ENCODE results near the gene TRMT10A. TPM values are rescaled to one million over a fixed set of nuclear protein-coding genes. Genes with fewer than 3 reads are reported as not detected.

TRMT10A gene
- total and polyA plus RNA-seq, 2 of the 13 experiments (the other 11 are each of a cell fraction or from before 2014, with no cell fraction given), result 3.9 to 12.6 TPM

DNA sequence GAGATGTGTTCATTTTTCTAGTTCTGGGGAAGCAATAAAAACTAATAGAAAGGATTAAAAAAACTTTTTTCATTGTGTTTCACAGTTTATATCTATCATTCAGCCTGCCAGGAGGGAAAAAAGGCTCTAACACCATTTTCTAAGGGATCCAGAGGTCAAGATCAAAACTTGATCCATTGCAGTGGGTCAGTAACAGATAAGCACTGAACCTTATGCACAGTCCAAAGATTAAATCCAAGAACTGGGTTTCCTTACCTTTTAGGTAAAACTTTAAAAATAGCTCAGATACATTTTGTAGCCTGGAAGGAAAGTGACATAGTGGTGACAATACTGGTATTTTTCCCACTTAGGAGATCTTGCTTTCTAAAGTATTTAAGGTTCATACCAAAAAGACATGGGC is 23.5 kb upstream of the TRMT10A start (continued):
- TF ChIP-seq, protein P1, sequence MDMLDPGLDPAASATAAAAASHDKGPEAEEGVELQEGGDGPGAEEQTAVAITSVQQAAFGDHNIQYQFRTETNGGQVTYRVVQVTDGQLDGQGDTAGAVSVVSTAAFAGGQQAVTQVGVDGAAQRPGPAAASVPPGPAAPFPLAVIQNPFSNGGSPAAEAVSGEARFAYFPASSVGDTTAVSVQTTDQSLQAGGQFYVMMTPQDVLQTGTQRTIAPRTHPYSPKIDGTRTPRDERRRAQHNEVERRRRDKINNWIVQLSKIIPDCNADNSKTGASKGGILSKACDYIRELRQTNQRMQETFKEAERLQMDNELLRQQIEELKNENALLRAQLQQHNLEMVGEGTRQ (IDR thresholded peaks at IDR 0.05; ENCODE audit: low read depth, low read length), result no peak
- TF ChIP-seq, protein P1 (CRISPR knock-in tag; IDR thresholded peaks at IDR 0.05; ENCODE audit: borderline replicate concordance), result no peak
- TF ChIP-seq SRSF4 (IDR thresholded peaks at IDR 0.05; ENCODE audit: low read depth, low read length, poor library complexity, severe bottlenecking) (no peak), ZNF501 (CRISPR knock-in tag; IDR thresholded peaks at IDR 0.05) (no peak), ZNF678 (CRISPR knock-in tag; IDR thresholded peaks at IDR 0.05) (no peak), ZFP82 (CRISPR knock-in tag; IDR thresholded peaks at IDR 0.05; ENCODE audit: borderline replicate concordance) (no peak)
- TF ChIP-seq, protein P2, sequence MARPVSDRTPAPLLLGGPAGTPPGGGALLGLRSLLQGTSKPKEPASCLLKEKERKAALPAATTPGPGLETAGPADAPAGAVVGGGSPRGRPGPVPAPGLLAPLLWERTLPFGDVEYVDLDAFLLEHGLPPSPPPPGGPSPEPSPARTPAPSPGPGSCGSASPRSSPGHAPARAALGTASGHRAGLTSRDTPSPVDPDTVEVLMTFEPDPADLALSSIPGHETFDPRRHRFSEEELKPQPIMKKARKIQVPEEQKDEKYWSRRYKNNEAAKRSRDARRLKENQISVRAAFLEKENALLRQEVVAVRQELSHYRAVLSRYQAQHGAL (CRISPR knock-in tag; IDR thresholded peaks at IDR 0.05; ENCODE audit: not compliant biosample characterization), result no peak

DNA sequence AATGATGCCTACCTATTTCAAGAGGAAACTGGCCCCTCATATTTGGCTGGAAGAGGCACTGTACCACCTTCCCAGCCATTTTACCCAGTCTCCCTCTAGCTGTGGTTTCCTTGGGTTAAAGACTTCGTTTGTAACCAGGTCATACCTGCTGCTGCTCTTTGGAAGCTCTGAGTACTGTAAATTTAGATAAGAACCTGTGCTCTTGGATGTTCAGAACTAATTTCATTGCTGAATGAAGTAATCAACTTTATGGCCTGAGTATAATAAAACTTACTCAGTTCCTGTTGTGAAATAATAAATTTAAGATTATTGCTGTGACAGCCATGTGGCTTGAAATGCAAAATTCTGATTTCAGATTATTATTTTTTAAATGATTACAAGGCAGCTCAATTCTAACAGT is 23.0 kb upstream of the TRMT10A start:
- Histone ChIP-seq H3K4me1 (ENCODE audit: insufficient read depth, low read length) (no peaks in the 10 kb centered on the region), H3K27me3 (ENCODE audit: control insufficient read depth in 1 of 2, insufficient read depth in 2 of 2, low read length in 2 of 2) (no peaks in the 10 kb centered on the region; a peak in 1 of 5 replicates), H4K20me1 (ENCODE audit: insufficient read depth, low read length) (no peaks in the 10 kb centered on the region), H3K9ac (ENCODE audit: insufficient read depth, low read depth, low read length) (no peak overlapping the region), H3K79me2 (ENCODE audit: insufficient read depth, low read length) (no peaks in the 10 kb centered on the region), H3K4me3 (replicated peaks in 1 of 3; ENCODE audit: insufficient read depth in 1 of 3, low read depth in 2 of 3, low read length in 3 of 3) (no peak overlapping the region), H3K9me3 (ENCODE audit: low read length) (no peaks in the 10 kb centered on the region), H3K4me2 (ENCODE audit: low read depth, low read length) (no peak overlapping the region), H3K36me3 (replicated peaks in 1 of 2; ENCODE audit: control insufficient read depth in 1 of 2, insufficient read depth in 2 of 2, low read length in 2 of 2) (peaks cover 5 to 65% of the 10 kb centered on the region in 2 experiments), H3K27ac (ENCODE audit: extremely low read length, insufficient read depth, low read length) (no peak overlapping the region), H2AFZ (ENCODE audit: low read length) (no peak overlapping the region)
- in situ Hi-C loops (cut with HindIII; ENCODE audit: extremely low pct_ligation_motif_present, low pct_unique_long_range_greater_than_20kb), result no loop called here
- ChIA-PET CTCF (ENCODE audit: low intra/inter-chr PET ratio, low total read pairs) (no interaction called here), POLR2A (no interaction called here)
- intact Hi-C loops (cut with micrococcal nuclease; ENCODE audit: unreplicated experiment), result no loop called here
- 67% methylated on average over 1 of the region's 1 CpG for WGBS (ENCODE audit: low lambda C conversion rate)
- no peak for ATAC-seq
- BruUV-seq (replicated peaks), result no TSS peak
- no peak for FAIRE-seq
- DNase-seq (ENCODE audit: low spot score), result no peak
- TF ChIP-seq, protein P3, sequence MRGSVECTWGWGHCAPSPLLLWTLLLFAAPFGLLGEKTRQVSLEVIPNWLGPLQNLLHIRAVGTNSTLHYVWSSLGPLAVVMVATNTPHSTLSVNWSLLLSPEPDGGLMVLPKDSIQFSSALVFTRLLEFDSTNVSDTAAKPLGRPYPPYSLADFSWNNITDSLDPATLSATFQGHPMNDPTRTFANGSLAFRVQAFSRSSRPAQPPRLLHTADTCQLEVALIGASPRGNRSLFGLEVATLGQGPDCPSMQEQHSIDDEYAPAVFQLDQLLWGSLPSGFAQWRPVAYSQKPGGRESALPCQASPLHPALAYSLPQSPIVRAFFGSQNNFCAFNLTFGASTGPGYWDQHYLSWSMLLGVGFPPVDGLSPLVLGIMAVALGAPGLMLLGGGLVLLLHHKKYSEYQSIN (CRISPR knock-in tag; IDR thresholded peaks at IDR 0.05; ENCODE audit: borderline replicate concordance), result no peak
- TF ChIP-seq, protein P4, sequence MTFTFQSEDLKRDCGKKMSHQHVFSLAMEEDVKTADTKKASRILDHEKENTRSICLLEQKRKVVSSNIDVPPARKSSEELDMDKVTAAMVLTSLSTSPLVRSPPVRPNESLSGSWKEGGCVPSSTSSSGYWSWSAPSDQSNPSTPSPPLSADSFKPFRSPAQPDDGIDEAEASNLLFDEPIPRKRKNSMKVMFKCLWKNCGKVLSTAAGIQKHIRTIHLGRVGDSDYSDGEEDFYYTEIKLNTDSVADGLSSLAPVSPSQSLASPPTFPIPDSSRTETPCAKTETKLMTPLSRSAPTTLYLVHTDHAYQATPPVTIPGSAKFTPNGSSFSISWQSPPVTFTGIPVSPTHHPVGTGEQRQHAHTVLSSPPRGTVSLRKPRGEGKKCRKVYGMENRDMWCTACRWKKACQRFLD (CRISPR knock-in tag; IDR thresholded peaks at IDR 0.05; ENCODE audit: borderline replicate concordance), result no peak
- TF ChIP-seq HIVEP1 (CRISPR knock-in tag; IDR thresholded peaks at IDR 0.05) (no peak), TCF7 (IDR thresholded peaks at IDR 0.05; ENCODE audit: low read depth) (no peak)
- TF ChIP-seq, protein P5, sequence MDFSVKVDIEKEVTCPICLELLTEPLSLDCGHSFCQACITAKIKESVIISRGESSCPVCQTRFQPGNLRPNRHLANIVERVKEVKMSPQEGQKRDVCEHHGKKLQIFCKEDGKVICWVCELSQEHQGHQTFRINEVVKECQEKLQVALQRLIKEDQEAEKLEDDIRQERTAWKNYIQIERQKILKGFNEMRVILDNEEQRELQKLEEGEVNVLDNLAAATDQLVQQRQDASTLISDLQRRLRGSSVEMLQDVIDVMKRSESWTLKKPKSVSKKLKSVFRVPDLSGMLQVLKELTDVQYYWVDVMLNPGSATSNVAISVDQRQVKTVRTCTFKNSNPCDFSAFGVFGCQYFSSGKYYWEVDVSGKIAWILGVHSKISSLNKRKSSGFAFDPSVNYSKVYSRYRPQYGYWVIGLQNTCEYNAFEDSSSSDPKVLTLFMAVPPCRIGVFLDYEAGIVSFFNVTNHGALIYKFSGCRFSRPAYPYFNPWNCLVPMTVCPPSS (IDR thresholded peaks at IDR 0.05), result no peak
- TF ChIP-seq, protein P6, sequence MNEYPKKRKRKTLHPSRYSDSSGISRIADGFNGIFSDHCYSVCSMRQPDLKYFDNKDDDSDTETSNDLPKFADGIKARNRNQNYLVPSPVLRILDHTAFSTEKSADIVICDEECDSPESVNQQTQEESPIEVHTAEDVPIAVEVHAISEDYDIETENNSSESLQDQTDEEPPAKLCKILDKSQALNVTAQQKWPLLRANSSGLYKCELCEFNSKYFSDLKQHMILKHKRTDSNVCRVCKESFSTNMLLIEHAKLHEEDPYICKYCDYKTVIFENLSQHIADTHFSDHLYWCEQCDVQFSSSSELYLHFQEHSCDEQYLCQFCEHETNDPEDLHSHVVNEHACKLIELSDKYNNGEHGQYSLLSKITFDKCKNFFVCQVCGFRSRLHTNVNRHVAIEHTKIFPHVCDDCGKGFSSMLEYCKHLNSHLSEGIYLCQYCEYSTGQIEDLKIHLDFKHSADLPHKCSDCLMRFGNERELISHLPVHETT (CRISPR knock-in tag; conservative IDR thresholded peaks at IDR 0.05), result no peak
- TF ChIP-seq, protein P7, sequence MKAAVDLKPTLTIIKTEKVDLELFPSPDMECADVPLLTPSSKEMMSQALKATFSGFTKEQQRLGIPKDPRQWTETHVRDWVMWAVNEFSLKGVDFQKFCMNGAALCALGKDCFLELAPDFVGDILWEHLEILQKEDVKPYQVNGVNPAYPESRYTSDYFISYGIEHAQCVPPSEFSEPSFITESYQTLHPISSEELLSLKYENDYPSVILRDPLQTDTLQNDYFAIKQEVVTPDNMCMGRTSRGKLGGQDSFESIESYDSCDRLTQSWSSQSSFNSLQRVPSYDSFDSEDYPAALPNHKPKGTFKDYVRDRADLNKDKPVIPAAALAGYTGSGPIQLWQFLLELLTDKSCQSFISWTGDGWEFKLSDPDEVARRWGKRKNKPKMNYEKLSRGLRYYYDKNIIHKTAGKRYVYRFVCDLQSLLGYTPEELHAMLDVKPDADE (CRISPR knock-in tag; IDR thresholded peaks at IDR 0.05), result no peak

All from HepG2 (cell line).